Neural progenitor cell (in vitro differentiated cells): ENCODE data around the gene IGSF8. TPM values are rescaled to one million over a fixed set of nuclear protein-coding genes. Genes with fewer than 3 reads are reported as not detected.
A peak's percentile ranks its signal among the peaks of the same experiment; 100 is the strongest.

Source experiments
- DNase-seq: peaks from one replicate; pipeline ENCODE4 v3.0.0-alpha.2; 2016; ENCODE audit warnings: low spot score
- H2AFZ ChIP-seq: fragments of 200-600 bp; sonication (generic); replicated peaks from 2 replicates; pipeline ENCODE4 v1.6.1; 2016; ENCODE audit warnings: antibody characterized with exemption
- H3F3A ChIP-seq: fragments of 200-600 bp; sonication (generic); 2 replicates; pipeline ENCODE4 v1.6.1; 2016; ENCODE audit warnings: antibody characterized with exemption, low read depth
- H3K27ac ChIP-seq: fragments of 200-600 bp; sonication (generic); 2 replicates; pipeline ENCODE4 v1.5.1; 2016; ENCODE audit warnings: mild to moderate bottlenecking
- H3K27me3 ChIP-seq: fragments of 200-600 bp; sonication (generic); 2 replicates; pipeline ENCODE4 v1.6.1; 2016; ENCODE audit warnings: mild to moderate bottlenecking, moderate library complexity
- H3K36me3 ChIP-seq: fragments of 200-600 bp; sonication (generic); 2 replicates; pipeline ENCODE4 v1.5.1; 2016
- H3K4me1 ChIP-seq: fragments of 200-600 bp; sonication (generic); 2 replicates; pipeline ENCODE4 v1.6.1; 2016; ENCODE audit warnings: mixed run types
- H3K4me2 ChIP-seq: fragments of 200-600 bp; sonication (generic); 2 replicates; pipeline ENCODE4 v1.6.1; 2016
- H3K4me3 ChIP-seq: fragments of 200-600 bp; sonication (generic); 2 replicates; pipeline ENCODE4 v1.5.1; 2016
- H3K79me2 ChIP-seq: fragments of 200-600 bp; sonication (generic); 2 replicates; pipeline ENCODE4 v1.6.1; 2016; ENCODE audit warnings: low read depth
- H3K9ac ChIP-seq: fragments of 200-600 bp; sonication (generic); 2 replicates; pipeline ENCODE4 v1.6.1; 2016
- H3K9me3 ChIP-seq: fragments of 200-600 bp; sonication (generic); 2 replicates; pipeline ENCODE4 v1.5.1; 2016; ENCODE audit warnings: low read depth
- H4K20me1 ChIP-seq: fragments of 200-600 bp; sonication (generic); 2 replicates; pipeline ENCODE4 v1.6.1; 2016; ENCODE audit warnings: low read depth
- H3K27ac Mint-ChIP-seq: 3 replicates; pipeline ENCODE4 v1.8.0; 2021; ENCODE audit warnings: mixed read lengths
- H3K27me3 Mint-ChIP-seq: 2 replicates; pipeline ENCODE4 v1.8.0; 2022; ENCODE audit warnings: low read depth, mild to moderate bottlenecking, inconsistent platforms, moderate library complexity, mixed read lengths; ENCODE audit not compliant: insufficient read depth
- H3K36me3 Mint-ChIP-seq: 3 replicates; pipeline ENCODE4 v1.8.0; 2021; ENCODE audit warnings: mixed read lengths
- H3K4me1 Mint-ChIP-seq: 3 replicates; pipeline ENCODE4 v1.8.0; 2021; ENCODE audit warnings: mixed read lengths
- H3K4me3 Mint-ChIP-seq: 3 replicates; pipeline ENCODE4 v1.8.0; 2021; ENCODE audit warnings: mild to moderate bottlenecking, moderate library complexity, mixed read lengths
- H3K9me3 Mint-ChIP-seq: 3 replicates; pipeline ENCODE4 v1.8.0; 2020; ENCODE audit warnings: mixed read lengths
- CTCF ChIP-seq: fragments of 200-600 bp; sonication (generic); IDR thresholded peaks from 2 replicates; pipeline ENCODE4 v1.5.1; 2017; ENCODE audit warnings: antibody characterized with exemption, mild to moderate bottlenecking
- EZH2 ChIP-seq: fragments of 200-600 bp; sonication (generic); IDR thresholded peaks from 2 replicates; pipeline ENCODE4 v1.6.1; 2017; ENCODE audit warnings: antibody characterized with exemption, mild to moderate bottlenecking, moderate library complexity
- EZH2phosphoT487 ChIP-seq: fragments of 200-600 bp; sonication (generic); IDR thresholded peaks from 2 replicates; pipeline ENCODE4 v1.6.1; 2017; ENCODE audit warnings: antibody characterized with exemption
- total RNA-seq: library from RNA; depleted of rRNA; stranded (reverse); fragments of >200 nt; gene quantifications from 2 replicates; pipeline ENCODE4 v1.2.3, GENCODE V29; 2015; ENCODE audit warnings: low replicate concordance

IGSF8 gene
- total RNA-seq, 1 donor from 2014 or later = 9.4 TPM

DNA sequence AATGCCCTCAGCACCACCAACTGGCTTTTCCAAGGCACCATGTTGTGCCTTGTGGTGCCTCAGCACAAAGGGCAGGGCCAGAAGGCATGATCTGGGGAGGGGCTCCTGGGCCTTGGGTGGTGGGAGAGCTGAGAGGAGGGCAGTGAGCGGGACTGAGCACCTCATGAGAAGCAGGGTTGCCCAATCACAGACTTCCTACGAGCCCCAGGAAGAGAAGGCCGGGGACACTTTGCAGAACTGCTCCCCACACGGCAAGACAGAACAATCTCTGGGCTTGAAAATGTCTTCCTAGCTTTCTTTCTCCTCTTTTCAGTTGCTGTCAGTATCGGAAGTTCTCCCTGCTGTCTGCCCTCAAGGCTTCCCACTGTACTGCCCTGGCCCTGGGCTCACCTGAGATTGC lies 35.2 kb downstream of the IGSF8 start:
- H3F3A ChIP-seq = no peaks in the 10 kb centered on the region
- no peak overlapping the region for H3K4me3 ChIP-seq
- no peaks in the 10 kb centered on the region for H4K20me1 ChIP-seq
- TF ChIP-seq EZH2 (no peak), EZH2phosphoT487 (no peak), CTCF (no peak)
- DNase-seq = no peak
- H3K27ac ChIP-seq = no peak overlapping the region
- no peaks in the 10 kb centered on the region for H3K9me3 ChIP-seq
- Mint-ChIP-seq H3K4me1 (peaks cover 45% of the 10 kb centered on the region), H3K27ac (no peak overlapping the region), H3K9me3 (no peaks in the 10 kb centered on the region), H3K36me3 (no peaks in the 10 kb centered on the region), H3K4me3 (no peak overlapping the region), H3K27me3 (peaks cover 10% of the 10 kb centered on the region)
- H3K79me2 ChIP-seq = no peaks in the 10 kb centered on the region
- peaks cover 12% of the 10 kb centered on the region for H3K27me3 ChIP-seq
- H3K4me1 ChIP-seq = peaks cover 27% of the 10 kb centered on the region
- no peaks in the 10 kb centered on the region for H3K36me3 ChIP-seq
- H3K4me2 ChIP-seq = no peak overlapping the region
- H3K9ac ChIP-seq = no peak overlapping the region
- H2AFZ ChIP-seq = no peak overlapping the region

DNA sequence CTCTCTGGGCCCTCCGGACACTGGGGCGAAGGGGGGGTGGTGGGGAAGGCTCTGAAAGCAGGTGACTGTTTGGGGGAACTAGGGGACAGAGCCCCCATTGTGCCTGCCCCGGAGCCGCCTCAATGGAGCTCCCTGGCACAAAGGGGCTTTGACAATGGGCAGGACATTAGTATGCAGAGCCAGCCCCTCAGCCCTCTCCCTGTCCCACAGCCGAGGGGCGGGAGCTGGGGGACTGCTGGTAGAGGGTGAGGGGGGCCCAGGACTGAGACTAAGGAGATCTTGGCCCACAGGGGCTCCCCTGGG lies 36.2 kb downstream of the IGSF8 start:
- H2AFZ ChIP-seq = peak overlapping the region; percentile 7
- peaks cover 2% of the 10 kb centered on the region for H3K27me3 ChIP-seq
- Mint-ChIP-seq H3K27ac (no peak overlapping the region), H3K4me3 (no peak overlapping the region), H3K27me3 (peaks cover 10% of the 10 kb centered on the region), H3K9me3 (no peaks in the 10 kb centered on the region), H3K4me1 (peaks cover 37% of the 10 kb centered on the region), H3K36me3 (no peaks in the 10 kb centered on the region)
- peaks cover 24% of the 10 kb centered on the region for H3K4me1 ChIP-seq
- H3K27ac ChIP-seq = no peak overlapping the region
- H3K4me2 ChIP-seq = peak overlapping the region; percentile 64
- no peaks in the 10 kb centered on the region for H4K20me1 ChIP-seq
- H3K4me3 ChIP-seq = peak overlapping the region; percentile 8
- H3K79me2 ChIP-seq = no peaks in the 10 kb centered on the region
- no peak overlapping the region for H3K9ac ChIP-seq
- TF ChIP-seq CTCF (no peak), EZH2 (no peak), EZH2phosphoT487 (no peak)
- DNase-seq = peak; percentile 67
- no peaks in the 10 kb centered on the region for H3K36me3 ChIP-seq
- H3F3A ChIP-seq = no peaks in the 10 kb centered on the region
- no peaks in the 10 kb centered on the region for H3K9me3 ChIP-seq

DNA sequence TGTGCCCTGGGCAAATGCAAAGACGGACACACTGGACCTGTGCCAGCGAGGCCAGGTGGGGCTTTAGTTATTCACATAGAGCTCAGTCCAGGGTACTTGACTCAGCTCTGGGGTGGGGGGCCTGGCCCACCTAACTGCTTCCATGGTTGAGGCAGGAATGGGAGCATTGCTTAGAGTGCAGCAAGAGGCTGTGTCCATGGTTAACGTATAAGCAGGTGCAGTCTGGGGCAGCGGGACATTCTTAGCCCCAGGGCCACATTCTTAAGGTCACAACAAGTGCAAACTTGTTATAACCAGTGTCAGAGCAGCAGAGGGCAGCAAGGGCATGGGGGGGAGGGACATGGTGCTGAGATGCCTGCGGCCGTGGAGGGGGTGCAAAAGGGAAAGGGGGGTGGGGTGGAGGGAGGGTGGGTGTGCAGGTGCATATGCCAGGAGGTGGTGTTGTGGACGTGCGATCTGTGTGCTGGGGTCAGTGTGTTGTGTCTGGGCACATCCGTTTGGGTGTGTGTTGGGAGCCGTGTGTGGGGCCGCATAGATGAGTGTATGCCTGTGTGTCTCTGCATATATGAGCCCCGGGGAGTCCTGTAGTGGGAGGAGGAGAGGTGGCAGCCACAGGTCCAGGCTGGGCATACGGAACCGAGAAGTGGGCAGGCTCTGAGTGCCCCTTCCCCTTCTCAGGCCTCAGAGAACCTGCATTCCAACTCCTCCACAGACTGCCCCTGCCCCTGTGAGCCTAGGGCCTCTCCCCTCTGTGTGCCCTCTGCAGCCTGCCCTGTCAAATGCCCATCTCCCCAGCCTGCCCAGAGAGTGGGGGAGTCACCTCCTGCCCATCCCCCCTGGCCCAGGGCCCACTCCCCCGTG lies 36.8 kb downstream of the IGSF8 start:
- peak overlapping the region; percentile 64 for H3K4me2 ChIP-seq
- H3K27ac ChIP-seq = no peak overlapping the region
- no peak for TF ChIP-seq EZH2phosphoT487
- no peak for TF ChIP-seq EZH2
- no peak for TF ChIP-seq CTCF
- H4K20me1 ChIP-seq = no peaks in the 10 kb centered on the region
- Mint-ChIP-seq H3K4me1 (peaks cover 32% of the 10 kb centered on the region), H3K27ac (peak overlapping the region; percentile 20), H3K9me3 (no peaks in the 10 kb centered on the region), H3K4me3 (no peak overlapping the region), H3K36me3 (no peaks in the 10 kb centered on the region), H3K27me3 (peaks cover 10% of the 10 kb centered on the region)
- H3K9me3 ChIP-seq = no peaks in the 10 kb centered on the region
- no peaks in the 10 kb centered on the region for H3K79me2 ChIP-seq
- no peaks in the 10 kb centered on the region for H3F3A ChIP-seq
- peak overlapping the region; percentile 8 for H3K4me3 ChIP-seq
- DNase-seq = no peak
- no peaks in the 10 kb centered on the region for H3K36me3 ChIP-seq
- peak overlapping the region; percentile 7 for H2AFZ ChIP-seq
- H3K9ac ChIP-seq = no peak overlapping the region
- no peaks in the 10 kb centered on the region for H3K27me3 ChIP-seq
- peaks cover 18% of the 10 kb centered on the region for H3K4me1 ChIP-seq
